NCI-H2029 treated with DMSO at 0.1 percent for 48 hours (cell line): ENCODE data around the gene NFATC1.
"Not testable (repeated sequence)": the region's sequence is repeated elsewhere in the genome, so short reads cannot be mapped to it uniquely, and the experiment has no call there.

Experiments used
- DNase-seq: peaks from one replicate; lab custom pipeline; 2025; lab: John Stamatoyannopoulos, UW

Gene NFATC1

DNA sequence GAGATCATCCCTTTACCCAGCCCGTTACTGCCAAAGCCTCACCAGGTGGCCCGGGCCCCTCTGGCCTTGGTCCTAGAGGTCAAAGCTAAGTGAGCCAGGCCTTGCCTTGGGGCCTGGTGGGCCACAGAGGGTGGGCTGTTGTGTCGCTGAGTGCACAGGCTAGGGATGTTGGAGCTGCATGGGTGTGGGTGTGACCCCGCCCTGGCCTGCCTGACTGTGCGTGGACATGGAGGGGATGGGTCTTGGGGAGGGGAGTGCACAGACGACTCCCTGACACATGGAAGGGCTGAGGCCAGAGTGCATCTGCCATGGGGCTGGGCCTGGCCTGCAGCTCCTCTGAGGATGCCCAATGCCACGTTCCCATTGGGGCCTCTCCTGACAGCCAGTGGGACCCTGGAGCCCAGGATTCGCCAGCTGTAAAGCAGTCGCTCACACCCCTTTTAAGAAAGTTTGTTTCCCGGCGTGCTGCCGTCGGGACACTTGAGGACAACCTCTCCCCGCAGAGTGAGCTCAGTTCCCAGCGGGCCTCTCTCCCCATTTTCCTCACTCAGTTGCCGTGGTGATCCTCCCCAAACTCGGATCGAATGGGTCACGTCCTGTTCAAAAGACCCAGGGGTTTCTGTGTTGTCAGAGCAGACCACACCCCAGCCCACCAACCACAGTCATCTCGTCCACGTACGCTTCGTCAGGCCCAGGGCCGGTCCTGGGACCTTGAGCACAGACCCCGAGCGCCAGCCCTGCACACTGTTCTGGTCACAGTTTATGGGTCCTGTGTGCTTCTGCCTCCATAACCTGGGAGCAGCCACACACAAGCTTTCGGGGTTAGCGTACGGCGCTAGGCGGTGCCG is 93.5 kb downstream of the NFATC1 start:
- no peak for DNase-seq

DNA sequence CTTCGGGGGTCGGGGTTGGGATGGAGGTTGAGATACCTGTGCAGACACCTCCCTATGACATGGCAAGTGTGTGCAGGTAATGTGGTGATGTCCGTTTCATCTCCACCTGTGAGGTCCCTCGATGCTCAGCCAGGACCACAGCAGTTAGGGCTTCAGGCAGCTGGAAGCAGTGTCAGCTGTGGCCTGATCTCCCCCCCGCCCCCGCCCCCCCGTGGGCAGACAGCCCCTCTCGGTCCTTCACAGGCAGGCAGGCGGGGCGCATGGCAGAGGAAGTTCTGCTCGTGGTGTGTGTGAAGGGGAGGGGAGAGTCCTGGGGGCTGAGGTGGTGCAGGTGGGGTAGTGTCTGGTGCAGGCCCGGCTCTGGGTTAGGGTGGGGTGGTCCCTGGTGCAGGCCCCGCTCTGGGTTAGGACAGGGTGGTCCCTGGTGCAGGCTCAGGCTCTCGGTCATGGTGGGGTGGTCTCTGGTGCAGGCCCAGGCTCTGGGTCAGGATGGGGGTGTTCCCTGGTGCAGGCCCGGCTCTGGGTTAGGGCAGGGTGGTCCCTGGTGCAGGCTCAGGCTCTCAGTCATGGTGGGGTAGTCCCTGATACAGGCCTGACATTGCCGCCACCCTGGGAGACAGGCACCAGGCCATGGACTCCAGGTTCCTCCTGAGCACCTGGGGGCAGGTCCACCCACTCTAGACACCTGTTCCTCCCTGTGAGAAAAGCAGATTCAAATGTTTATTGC is 94.3 kb downstream of the NFATC1 start:
- no peak for DNase-seq

DNA sequence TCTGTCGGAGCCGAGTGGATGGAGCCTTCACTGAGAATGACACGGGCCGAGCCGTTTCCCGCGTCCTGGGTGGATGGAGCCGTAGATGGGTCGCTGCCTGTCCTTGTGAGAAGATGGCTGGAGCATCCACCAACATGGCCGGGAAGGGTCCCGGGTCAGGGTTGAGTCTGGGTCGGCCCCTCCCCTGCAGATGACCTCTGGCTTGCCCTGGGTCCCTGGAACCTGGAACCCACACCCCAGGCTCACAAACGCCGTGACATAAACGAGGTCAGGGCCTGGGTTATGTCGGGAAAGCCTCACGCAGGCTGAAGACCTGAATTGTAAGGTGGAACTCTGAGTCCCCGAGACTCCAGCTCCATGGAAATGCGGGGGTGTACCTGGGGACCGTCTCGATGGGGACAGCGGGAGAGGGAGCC is 94.9 kb downstream of the NFATC1 start:
- no peak for DNase-seq

DNA sequence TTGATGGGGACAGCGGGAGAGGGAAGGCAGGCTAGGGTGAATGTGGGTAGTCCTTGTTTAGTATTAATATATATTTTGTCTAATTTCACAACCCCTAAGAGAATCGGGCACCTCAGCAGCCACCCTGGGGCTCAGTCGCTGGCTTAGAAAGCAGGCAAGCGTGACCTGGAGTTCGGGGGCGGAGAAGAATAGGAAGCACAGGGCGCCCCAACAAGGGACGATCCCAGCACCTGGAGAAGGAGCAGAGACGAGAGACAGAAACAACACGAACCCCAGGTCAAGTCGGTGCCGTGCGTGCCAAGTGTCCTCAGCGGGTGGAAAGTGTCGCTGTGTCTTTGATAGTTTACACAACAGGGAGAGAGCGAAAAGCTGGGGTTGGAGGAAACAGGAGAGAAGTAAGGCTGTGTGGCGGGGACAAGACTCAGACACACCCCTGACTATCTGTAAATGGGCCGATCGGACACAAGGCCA is 95.4 kb downstream of the NFATC1 start:
- no peak for DNase-seq

DNA sequence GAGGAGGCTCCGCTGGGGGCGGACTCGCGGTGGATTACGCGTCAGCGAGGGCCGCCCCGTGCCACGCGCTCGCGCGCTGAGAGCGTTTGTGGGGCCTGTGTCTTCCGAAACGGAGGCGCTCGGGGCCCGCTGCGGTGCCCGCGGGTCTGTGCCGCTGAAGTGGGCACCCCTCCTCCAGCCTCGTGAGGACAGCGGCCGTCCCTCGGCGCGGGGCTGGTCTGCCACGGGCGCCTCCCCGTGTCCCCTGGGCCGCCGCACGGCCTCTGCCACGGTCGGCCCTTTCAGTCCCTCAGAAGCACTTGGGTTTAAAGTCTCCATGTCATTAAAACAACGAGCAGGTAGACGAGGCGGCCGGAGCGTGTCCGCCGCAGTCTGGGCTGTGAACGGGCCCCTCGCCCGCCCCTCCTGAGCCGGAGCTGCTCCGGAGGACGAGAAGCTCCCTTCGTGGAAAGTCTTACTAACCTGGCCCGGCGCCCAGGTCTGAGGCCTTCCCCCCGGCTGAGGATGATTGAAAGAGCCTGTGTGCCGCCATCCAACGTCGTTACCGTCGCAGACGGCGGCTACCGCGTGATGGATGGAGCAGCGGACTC is 97.6 kb downstream of the NFATC1 start:
- DNase-seq = no peak

DNA sequence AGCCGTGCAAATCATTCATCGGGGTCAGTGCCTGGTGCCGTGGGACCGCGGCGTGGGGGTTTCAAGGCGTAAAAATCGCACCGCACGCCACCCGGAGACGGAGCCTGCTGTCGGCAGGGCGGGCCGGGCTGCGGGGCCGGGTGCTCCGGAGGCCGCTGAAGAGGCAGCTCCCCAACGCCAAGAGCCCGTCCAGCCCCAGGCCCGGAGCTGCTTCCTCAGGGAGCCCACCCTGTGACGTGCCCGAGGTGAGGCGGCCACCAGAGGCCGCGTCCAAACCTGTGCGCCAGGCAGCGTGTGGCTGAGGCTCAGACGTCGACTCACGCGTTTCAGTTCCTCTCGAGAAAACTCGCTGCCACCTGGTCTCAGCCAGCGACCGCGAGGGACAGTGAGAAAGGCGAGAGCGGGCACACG is 98.1 kb downstream of the NFATC1 start:
- DNase-seq = no peak

DNA sequence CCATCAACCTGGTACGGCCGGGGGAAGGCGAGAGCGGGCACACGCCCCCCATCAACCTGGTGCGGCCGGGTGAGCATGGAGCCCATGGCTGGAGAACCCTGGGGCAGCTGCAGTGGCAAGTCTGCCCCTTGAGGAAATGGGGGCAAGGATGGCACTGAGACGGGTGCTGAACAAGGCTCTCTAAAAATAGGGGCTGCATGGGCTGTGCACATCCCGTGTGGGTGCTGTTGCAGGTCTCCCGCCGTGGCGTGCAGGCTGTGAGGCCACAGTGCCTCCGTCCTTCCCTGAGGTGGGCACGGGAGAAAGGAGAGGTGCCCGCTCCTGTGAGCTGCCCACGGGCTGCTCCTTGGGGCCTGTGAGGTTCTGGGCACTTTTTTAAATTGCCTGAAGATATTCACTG is 99.2 kb downstream of the NFATC1 start:
- no peak for DNase-seq

DNA sequence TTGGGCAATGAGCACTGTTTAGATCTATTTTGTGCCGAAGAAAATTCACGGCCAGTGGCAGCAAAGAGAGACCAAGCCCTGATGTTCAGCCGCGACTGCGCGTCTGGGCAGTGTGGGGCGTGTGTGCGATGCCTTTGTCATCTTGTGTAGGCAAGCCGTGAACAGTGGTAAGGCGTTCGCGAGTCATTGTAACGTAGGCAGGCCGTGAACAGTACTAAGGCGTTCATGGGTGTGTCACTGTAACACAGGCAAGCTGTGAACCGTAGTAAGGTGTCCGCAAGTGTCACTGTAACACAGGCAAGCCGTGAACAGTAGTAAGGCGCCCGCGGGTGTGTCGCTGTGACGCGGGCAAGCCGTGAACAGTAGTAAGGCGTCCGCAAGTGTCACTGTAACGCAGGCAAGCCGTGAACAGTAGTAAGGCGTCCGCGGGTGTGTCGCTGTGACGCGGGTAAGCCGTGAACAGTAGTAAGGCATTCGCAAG is 99.9 kb downstream of the NFATC1 start:
- no peak for DNase-seq

DNA sequence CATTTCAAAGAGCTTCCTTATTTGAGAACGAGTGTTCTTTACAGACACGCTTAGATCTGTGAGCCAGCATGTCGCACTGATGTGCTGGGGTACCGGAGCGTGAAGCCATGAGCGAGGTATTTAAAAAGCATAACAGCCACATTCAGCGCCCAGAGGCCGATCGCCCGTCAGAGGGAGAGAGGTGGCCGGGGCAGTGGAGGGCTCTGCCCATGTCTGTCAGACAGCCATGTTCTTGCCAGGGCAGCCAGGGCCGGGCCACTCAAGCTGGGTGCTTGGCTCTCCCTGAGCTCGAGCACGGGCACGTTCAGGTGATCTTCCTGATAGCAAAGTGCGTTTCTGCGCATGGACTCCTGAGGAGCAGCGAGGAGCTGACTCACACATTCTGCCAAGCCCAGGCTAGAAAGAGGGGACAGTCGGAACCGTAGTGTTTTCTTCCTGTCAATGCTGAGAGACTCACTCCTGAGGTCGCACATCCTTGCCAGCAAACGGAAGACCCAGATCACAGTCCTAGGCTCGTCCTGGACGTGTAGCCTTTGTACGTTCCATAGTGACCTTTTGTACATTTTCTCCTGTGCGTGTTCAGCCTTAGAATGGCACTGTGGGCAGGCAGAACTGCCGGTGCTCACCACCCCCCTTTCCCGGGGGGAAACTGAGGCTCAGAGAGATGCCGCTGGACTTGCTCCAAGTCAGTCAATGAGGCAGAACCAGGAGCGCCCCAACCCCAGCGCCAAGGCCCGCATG is 100.7 kb downstream of the NFATC1 start:
- no peak for DNase-seq

DNA sequence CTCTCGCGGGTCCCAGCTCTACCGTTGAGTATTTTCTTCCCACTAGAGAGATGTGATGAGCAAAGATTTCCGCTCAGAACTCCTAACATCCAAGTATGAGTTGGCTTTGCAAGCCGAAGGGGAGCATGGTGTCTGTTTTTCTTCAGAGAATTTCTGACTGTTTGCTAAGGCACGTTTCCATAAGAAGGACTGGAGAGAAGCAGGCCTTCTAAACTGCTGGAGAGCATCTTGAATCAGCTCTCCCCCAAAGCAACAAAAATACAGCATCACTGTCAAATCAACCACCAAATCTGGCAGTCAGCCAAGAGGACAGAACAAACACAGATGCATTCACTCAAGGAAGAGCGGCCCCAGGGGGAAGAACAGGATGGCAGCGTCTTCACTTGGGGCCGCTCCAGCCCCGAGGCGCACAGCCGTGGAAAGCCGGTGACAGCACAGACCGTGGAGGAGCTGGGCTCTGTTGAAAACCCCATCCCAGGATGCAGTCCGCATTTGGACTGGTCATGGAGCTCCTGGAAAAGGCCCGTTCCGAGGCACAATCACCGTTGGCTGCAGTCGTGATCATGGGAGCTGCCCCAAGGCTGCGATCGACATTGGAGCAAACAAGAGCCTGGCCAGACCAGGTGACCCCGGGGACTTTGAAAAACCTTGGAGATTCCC is 101.4 kb downstream of the NFATC1 start:
- DNase-seq = no peak

DNA sequence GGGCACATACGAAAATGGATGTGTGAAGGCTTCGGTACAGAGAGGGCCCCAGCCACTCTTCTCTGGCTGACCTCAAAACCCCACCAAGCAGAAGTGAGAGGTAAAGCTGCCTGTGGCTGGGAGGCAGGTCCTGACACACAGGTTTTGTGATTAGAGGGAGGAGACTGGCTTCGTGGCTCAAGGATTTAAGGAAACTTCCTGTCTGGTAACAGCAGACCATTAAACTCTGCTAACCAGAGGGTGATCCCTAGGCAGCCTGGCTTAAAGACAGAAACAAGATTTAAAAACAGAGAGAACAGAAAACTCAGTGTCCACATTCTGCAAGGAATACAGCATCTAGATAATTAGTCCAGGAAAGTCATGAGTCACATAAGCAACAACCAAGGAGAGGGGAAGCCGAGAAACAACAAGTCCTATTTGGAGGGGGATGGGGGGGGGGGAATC is 101.9 kb downstream of the NFATC1 start:
- DNase-seq = no peak

DNA sequence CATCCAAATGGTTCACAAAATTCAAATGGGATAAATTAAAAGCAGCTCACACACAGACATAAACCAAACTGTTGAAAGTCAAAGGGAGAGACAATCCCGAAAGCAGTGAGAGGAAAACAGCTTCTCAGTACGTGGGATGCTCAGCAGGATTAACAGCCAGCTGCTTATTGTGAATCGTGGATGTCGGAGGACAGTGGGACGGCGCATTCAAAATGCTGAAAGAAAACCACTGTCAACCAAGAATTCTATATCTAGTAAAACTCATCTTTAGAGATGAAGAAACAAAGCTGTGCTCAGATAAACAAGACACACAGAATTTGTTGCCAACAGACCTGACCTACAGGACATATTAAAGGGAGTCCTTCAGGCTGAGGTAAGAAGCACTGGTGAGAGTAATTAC is 102.9 kb downstream of the NFATC1 start:
- DNase-seq = no peak

DNA sequence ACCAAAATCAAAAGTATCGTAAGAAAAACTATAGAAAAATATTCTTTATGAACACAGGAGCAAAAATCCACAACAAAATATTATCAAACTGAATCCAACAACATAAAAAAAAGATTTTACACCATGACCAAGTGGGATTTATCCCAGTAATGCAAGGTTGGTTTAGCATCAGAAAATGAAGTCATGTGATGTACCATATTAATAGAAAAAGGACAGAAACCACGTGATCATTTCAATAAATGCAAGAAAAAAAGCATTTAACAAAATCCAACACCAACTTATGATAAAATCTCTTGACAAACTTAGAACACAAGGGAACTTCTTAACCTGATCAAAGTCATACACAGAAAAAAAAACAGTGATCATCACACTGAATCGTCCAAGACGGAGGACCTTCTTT is 105.3 kb downstream of the NFATC1 start:
- no peak for DNase-seq

DNA sequence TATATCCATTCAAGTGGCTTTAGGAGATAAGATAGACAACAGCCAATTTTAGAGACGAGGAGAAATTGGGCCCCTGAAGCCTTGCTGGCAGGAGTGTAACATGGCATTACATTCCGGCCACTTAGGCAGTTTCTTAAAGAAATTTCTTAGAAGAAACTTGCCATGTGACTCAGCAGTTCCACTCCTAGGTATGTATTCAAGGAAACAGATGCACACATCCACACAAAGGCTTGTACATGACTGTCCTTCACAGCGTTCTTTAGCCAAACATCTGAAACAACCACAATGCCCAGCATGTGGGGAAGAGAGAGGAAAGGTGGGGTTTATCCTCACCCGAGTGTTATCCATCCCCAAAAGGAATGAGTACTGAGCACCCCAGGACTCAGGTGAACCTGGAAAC is 107.1 kb downstream of the NFATC1 start:
- DNase-seq = no peak

DNA sequence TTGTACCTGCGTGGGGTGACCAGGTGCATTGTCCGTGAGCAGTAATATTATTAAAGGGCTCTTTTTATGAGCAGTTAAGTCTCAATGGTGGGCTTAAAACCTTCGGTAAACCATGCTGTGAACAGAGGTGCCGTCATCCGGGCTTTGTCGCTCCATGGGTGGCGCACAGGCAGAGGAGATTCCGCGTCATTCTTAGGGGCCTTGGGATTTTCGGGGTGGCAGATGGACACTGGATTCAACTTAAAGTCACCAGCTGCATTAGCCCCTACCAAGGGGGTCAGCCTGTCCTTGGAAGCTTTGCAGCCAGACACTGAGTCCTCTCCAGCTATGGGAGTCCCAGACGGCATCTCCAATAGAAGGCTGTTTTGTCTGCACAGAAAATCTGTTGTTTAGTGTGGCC is 107.7 kb downstream of the NFATC1 start:
- DNase-seq = no peak

DNA sequence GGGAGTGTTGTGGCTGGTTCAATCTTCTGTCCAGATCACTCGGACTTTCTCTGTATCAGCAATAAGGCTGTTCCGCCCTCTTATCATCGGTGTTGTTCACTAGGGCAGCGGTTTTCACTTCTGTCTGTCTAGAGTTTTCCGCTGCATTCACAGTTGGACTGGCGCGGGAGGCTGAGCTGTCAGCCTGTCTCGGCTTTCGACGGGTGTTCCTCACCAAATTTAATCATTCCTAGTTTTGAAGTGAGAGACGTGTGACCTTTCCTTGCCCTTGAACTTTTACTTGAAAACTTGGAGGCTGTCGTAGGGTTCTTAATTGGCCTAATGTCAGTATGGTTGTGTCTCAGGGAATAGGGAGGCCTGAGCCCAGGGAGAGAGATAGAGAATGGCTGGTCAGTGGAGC is 108.3 kb downstream of the NFATC1 start:
- no peak for DNase-seq

DNA sequence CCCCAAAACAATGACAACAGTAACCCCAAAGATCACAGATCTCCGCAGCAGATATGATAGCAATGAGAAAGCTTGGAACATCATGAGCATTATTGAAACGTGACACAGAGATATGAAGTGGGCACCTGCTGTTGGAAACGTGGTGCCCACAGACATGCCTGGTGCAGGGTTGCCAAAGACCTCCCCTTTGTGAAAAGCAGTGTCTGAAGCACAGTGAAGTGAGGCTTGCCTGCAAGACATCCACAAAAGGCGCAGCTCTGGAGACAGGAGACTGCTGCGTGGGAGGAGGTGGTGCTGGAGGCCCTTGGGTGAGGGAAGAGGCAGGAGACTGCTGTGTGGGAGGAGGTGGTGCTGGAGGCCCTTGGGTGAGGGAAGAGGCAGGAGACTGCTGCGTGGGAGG is 108.8 kb downstream of the NFATC1 start:
- not testable (repeated sequence) for DNase-seq

DNA sequence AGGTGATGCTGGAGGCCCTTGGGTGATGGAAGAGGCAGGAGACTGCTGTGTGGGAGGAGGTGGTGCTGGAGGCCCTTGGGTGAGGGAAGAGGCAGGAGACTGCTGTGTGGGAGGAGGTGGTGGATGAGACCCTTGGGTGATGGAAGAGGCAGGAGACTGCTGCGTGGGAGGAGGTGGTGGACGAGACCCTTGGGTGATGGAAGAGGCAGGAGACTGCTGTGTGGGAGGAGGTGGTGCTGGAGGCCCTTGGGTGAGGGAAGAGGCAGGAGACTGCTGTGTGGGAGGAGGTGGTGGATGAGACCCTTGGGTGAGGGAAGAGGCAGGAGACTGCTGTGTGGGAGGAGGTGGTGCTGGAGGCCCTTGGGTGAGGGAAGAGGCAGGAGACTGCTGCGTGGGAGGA is 109.7 kb downstream of the NFATC1 start:
- DNase-seq = not testable (repeated sequence)

DNA sequence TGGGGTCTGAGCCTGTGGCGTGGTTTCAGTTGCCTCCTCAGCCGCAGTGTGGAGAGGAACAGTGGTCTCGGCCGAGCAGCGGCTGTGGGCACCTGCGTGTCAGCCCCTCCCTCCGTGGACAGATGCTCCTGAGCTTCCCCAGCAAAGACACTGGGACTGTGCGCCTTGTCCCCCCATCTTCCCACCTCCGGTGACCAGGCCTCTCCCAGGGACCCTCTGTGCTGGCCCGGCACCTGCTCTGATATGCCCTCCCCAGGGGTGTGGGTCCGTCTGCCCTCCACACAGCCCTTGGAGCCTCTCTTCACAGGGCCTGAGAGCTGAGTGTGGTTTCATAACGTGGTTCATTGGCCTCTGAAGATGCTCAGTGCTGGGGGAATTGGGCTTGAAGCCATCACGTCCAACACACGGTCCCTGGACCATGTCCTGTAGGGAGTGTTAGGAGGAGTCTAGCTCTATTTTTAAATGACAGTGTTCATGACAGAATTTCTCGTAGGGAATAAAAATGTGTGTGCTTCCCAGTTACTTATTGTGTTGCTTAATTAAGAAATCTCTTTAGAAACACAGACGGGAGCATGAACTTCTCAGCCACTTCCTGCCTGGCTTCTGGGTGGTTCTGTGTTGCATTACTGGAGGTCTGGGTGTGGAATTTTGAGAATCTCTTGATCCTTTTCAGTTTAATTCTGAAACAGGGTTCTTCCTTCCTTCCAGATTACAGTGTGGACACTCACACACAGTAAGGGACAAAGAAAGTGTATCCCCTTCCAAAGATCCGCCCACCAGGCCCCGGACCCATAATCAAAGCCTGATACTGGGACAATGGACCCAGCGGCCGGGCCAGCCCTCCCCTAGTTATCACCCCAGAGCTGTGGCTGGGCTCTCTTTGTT is 110.7 kb downstream of the NFATC1 start:
- no peak for DNase-seq

DNA sequence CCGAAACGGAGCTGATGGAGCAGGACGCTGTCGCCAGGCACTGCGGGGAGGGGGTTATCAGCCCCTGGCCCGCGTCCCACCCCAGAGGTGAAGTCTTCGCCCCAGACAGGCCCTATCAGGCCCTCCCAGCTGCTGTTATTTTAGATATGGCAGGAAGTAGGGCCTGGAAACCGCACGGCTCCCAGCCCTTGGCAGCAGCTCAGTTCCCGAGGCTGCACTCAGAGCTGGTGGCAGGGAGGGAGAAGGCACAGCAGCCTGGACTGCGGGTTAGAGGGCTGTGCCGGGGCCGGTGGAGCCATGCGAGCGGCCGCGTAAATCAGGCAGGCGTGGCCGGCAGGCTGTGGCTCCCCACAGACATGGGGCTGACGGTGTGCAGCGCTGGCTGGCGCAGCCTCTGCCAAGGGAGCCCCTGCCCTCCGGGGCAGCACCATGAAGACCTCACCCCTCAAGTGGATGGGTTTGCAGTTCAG is 111.4 kb downstream of the NFATC1 start:
- DNase-seq = no peak
